Osteoblast (primary cell): Measurements from ENCODE around the gene PIAS1. TPM values are rescaled to one million over a fixed set of nuclear protein-coding genes. Genes with fewer than 3 reads are reported as not detected.
"Not testable (repeated sequence)": the region's sequence is repeated elsewhere in the genome, so short reads cannot be mapped to it uniquely, and the experiment has no call there.

Experiments used
- DNase-seq: peaks from one replicate; pipeline ENCODE4 v3.0.0; 2011; ENCODE audit warnings: low spot score, mixed read lengths; ENCODE audit not compliant: insufficient read length; ENCODE audit errors: missing footprints
- H2AFZ ChIP-seq: 2 replicates; pipeline ENCODE4 v1.6.0; 2011; ENCODE audit warnings: mild to moderate bottlenecking, low read length
- H3K27ac ChIP-seq: 2 replicates; pipeline ENCODE4 v1.5.1; 2011; ENCODE audit warnings: mild to moderate bottlenecking, low read depth, low read length, moderate library complexity
- H3K27me3 ChIP-seq: 2 replicates; pipeline ENCODE4 v1.6.0; 2012; ENCODE audit warnings: mild to moderate bottlenecking, control low read depth, inconsistent platforms, low read length, moderate library complexity; ENCODE audit not compliant: insufficient read depth
- H3K36me3 ChIP-seq: 2 replicates; pipeline ENCODE4 v1.5.1; 2011; ENCODE audit warnings: mild to moderate bottlenecking, low read length, control low read depth, moderate library complexity; ENCODE audit not compliant: insufficient read depth
- H3K4me1 ChIP-seq: 2 replicates; pipeline ENCODE4 v1.5.1; 2011; ENCODE audit warnings: mild to moderate bottlenecking, low read length, control low read depth, moderate library complexity; ENCODE audit not compliant: insufficient read depth
- H3K4me2 ChIP-seq: 2 replicates; pipeline ENCODE4 v1.6.0; 2011; ENCODE audit warnings: mild to moderate bottlenecking, low read length; ENCODE audit not compliant: insufficient read depth
- H3K4me3 ChIP-seq: fragments of 200-600 bp; sonication (generic); 3 replicates; pipeline ENCODE4 v1.5.1; 2012; ENCODE audit warnings: mild to moderate bottlenecking, low read length, inconsistent platforms; ENCODE audit not compliant: insufficient read depth
- H3K79me2 ChIP-seq: 2 replicates; pipeline ENCODE4 v1.6.0; 2012; ENCODE audit warnings: mild to moderate bottlenecking, low read length, control low read depth, inconsistent platforms; ENCODE audit not compliant: insufficient read depth
- H3K9me3 ChIP-seq: 2 replicates; pipeline ENCODE4 v1.5.1; 2011; ENCODE audit warnings: low read depth, low read length, control low read depth
- H4K20me1 ChIP-seq: 2 replicates; pipeline ENCODE4 v1.6.0; 2012; ENCODE audit warnings: mild to moderate bottlenecking, low read length, control low read depth; ENCODE audit not compliant: insufficient read depth
- CTCF ChIP-seq: IDR thresholded peaks from 2 replicates; pipeline ENCODE4 v1.5.1; 2011; ENCODE audit warnings: mild to moderate bottlenecking, low read depth, low read length, moderate library complexity; ENCODE audit errors: extremely low read depth
- total RNA-seq: library from RNA; depleted of rRNA; stranded (reverse); fragments of >200 nt; gene quantifications from 2 replicates; pipeline ENCODE4 v1.2.3, GENCODE V29; 2012

Gene PIAS1
- total RNA-seq, 1 donor, result 29.0 TPM

GRCh38 chr15:68163191-68163590 lies 109.1 kb downstream of the PIAS1 start:
- TF ChIP-seq CTCF, result no peak
- H3K4me1 ChIP-seq, result no peaks in the 10 kb centered on the region
- DNase-seq, result no peak

GRCh38 chr15:68166847-68167246 lies 112.7 kb downstream of the PIAS1 start:
- TF ChIP-seq CTCF, result no peak
- DNase-seq, result no peak
- H3K4me2 ChIP-seq, result no peak overlapping the region

More at GRCh38 chr15:68163191-68163590, 109.1 kb downstream of the PIAS1 start:
- H3K9me3 ChIP-seq, result no peaks in the 10 kb centered on the region
- H3K4me2 ChIP-seq, result no peak overlapping the region
- no peak overlapping the region for H3K27ac ChIP-seq
- H3K36me3 ChIP-seq, result peaks cover 15% of the 10 kb centered on the region
- no peak overlapping the region for H2AFZ ChIP-seq
- H3K4me3 ChIP-seq, result no peak overlapping the region
- H3K79me2 ChIP-seq, result no peaks in the 10 kb centered on the region
- H4K20me1 ChIP-seq, result no peaks in the 10 kb centered on the region
- H3K27me3 ChIP-seq, result no peaks in the 10 kb centered on the region

GRCh38 chr15:68172037-68172436 lies 117.9 kb downstream of the PIAS1 start:
- not testable (repeated sequence) for H3K79me2 ChIP-seq, H3K27me3 ChIP-seq, H2AFZ ChIP-seq, H3K9me3 ChIP-seq, H3K4me2 ChIP-seq, H4K20me1 ChIP-seq, H3K4me3 ChIP-seq, H3K4me1 ChIP-seq, H3K27ac ChIP-seq, DNase-seq
- peaks cover 13% of the 10 kb centered on the region for H3K36me3 ChIP-seq

More at GRCh38 chr15:68166847-68167246, 112.7 kb downstream of the PIAS1 start:
- no peaks in the 10 kb centered on the region for H4K20me1 ChIP-seq
- no peak overlapping the region for H3K4me3 ChIP-seq
- H3K4me1 ChIP-seq, result no peaks in the 10 kb centered on the region
- H3K79me2 ChIP-seq, result no peaks in the 10 kb centered on the region
- H3K27ac ChIP-seq, result no peak overlapping the region
- peaks cover 6% of the 10 kb centered on the region for H3K36me3 ChIP-seq
- H3K27me3 ChIP-seq, result no peaks in the 10 kb centered on the region
- no peak overlapping the region for H2AFZ ChIP-seq
- H3K9me3 ChIP-seq, result no peaks in the 10 kb centered on the region

GRCh38 chr15:68173119-68173518 lies 119.0 kb downstream of the PIAS1 start:
- Histone ChIP-seq H3K9me3 (no peaks in the 10 kb centered on the region), H3K79me2 (no peaks in the 10 kb centered on the region), H3K27ac (no peak overlapping the region), H3K4me2 (no peak overlapping the region), H4K20me1 (no peaks in the 10 kb centered on the region), H3K27me3 (no peaks in the 10 kb centered on the region), H2AFZ (no peak overlapping the region), H3K4me3 (no peak overlapping the region), H3K36me3 (peaks cover 13% of the 10 kb centered on the region), H3K4me1 (peaks cover 20% of the 10 kb centered on the region)
- no peak for TF ChIP-seq CTCF
- DNase-seq, result no peak
